Measurements from ENCODE around the gene MYLK. TPM values are rescaled to one million over a fixed set of nuclear protein-coding genes. Genes with fewer than 3 reads are reported as not detected.

The MYLK gene, protein sequence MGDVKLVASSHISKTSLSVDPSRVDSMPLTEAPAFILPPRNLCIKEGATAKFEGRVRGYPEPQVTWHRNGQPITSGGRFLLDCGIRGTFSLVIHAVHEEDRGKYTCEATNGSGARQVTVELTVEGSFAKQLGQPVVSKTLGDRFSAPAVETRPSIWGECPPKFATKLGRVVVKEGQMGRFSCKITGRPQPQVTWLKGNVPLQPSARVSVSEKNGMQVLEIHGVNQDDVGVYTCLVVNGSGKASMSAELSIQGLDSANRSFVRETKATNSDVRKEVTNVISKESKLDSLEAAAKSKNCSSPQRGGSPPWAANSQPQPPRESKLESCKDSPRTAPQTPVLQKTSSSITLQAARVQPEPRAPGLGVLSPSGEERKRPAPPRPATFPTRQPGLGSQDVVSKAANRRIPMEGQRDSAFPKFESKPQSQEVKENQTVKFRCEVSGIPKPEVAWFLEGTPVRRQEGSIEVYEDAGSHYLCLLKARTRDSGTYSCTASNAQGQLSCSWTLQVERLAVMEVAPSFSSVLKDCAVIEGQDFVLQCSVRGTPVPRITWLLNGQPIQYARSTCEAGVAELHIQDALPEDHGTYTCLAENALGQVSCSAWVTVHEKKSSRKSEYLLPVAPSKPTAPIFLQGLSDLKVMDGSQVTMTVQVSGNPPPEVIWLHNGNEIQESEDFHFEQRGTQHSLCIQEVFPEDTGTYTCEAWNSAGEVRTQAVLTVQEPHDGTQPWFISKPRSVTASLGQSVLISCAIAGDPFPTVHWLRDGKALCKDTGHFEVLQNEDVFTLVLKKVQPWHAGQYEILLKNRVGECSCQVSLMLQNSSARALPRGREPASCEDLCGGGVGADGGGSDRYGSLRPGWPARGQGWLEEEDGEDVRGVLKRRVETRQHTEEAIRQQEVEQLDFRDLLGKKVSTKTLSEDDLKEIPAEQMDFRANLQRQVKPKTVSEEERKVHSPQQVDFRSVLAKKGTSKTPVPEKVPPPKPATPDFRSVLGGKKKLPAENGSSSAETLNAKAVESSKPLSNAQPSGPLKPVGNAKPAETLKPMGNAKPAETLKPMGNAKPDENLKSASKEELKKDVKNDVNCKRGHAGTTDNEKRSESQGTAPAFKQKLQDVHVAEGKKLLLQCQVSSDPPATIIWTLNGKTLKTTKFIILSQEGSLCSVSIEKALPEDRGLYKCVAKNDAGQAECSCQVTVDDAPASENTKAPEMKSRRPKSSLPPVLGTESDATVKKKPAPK (N-terminal part only)
- polyA plus RNA-seq, result 1 to 10 TPM in 1 of 3 donors, under 1 TPM in 2; 0.36 to 3.7 (median 0.89) TPM

- peak within 1 kb of the TSS; percentile 48 to 74 (median 70) for H3K4me3 Mint-ChIP-seq
- H3K4me1 Mint-ChIP-seq, result peaks cover 12 to 14% of the 10 kb centered on the region in 2 donors
- peaks cover 0 to 2% (median 0%) of the 10 kb centered on the region in 6 donors for H3K9me3 Mint-ChIP-seq
- H3K27me3 Mint-ChIP-seq (ENCODE audit: low read depth in 3 of 3), result peaks cover 6 to 36% (median 13%) of the 10 kb centered on the region in 3 donors
- peak; percentile 10 to 21 (median 11) for DNase-seq
- no peaks in the 10 kb centered on the region for H3K36me3 Mint-ChIP-seq
- no peak within 1 kb of the TSS for H3K27ac Mint-ChIP-seq
Measured at GRCh38 chr3:123884203-123884831, at the start of gene MYLK. TSS of gene MYLK (minus strand) at chr3:123884332. CDS start at chr3:123793841, 90,491 bp downstream.

- H3K4me1 Mint-ChIP-seq, result no peaks in the 10 kb centered on the region
- no peak overlapping the region for H3K4me3 Mint-ChIP-seq
- DNase-seq, result no peak
- no peaks in the 10 kb centered on the region for H3K9me3 Mint-ChIP-seq
- H3K27me3 Mint-ChIP-seq (ENCODE audit: low read depth in 3 of 3), result peaks cover 0 to 2% (median 0%) of the 10 kb centered on the region in 3 donors
- H3K36me3 Mint-ChIP-seq, result peaks cover 22 to 38% (median 37%) of the 10 kb centered on the region in 3 donors
- H3K27ac Mint-ChIP-seq, result no peak overlapping the region
Measured at GRCh38 chr3:123930445-123930844, 46.3 kb upstream of the MYLK start.

DNA sequence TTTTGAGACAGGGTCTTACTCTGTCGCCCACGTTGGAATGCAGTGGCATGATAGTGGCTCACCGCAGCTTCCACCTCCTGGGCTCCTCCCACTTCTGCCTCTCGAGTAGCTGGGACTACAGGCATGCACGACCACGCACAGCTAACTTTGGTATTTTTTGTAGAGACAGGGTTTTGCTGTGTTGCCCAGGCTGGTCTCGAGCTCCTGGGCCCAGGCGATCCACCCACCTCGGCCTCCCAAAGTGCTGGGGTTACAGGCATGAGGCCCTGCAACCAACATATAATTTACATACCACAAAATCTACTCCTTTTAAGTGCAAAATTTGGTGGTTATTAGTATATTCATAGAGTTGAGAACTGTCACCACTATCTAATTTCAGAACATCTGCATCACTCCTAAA is 45.2 kb upstream of the MYLK start:
- DNase-seq, result no peak
- H3K4me3 Mint-ChIP-seq, result no peak overlapping the region
- H3K27ac Mint-ChIP-seq, result no peak overlapping the region
- H3K9me3 Mint-ChIP-seq, result peaks cover 0 to 6% (median under 1%) of the 10 kb centered on the region in 6 donors
- H3K27me3 Mint-ChIP-seq (ENCODE audit: low read depth in 3 of 3), result peaks cover 0 to 2% (median 0%) of the 10 kb centered on the region in 3 donors
- peaks cover 30 to 47% (median 47%) of the 10 kb centered on the region in 3 donors for H3K36me3 Mint-ChIP-seq
- H3K4me1 Mint-ChIP-seq, result no peaks in the 10 kb centered on the region

- peaks cover 43 to 59% (median 52%) of the 10 kb centered on the region in 3 donors for H3K36me3 Mint-ChIP-seq
Measured at GRCh38 chr3:123926396-123926795, 42.3 kb upstream of the MYLK start.

GRCh38 chr3:123920868-123921267 is 36.7 kb upstream of the MYLK start:
- H3K4me1 Mint-ChIP-seq, result no peaks in the 10 kb centered on the region
- H3K9me3 Mint-ChIP-seq, result peaks cover 21 to 47% (median 35%) of the 10 kb centered on the region in 6 donors
- no peak overlapping the region for H3K27ac Mint-ChIP-seq
- H3K27me3 Mint-ChIP-seq (ENCODE audit: low read depth in 3 of 3), result peaks cover 0 to 2% (median 0%) of the 10 kb centered on the region in 3 donors
- no peak overlapping the region for H3K4me3 Mint-ChIP-seq
- H3K36me3 Mint-ChIP-seq, result peaks cover 58 to 74% (median 72%) of the 10 kb centered on the region in 3 donors
- no peak for DNase-seq

More at GRCh38 chr3:123926396-123926795, 42.3 kb upstream of the MYLK start:
- Mint-ChIP-seq H3K4me3 (no peak overlapping the region), H3K27me3 (ENCODE audit: low read depth in 3 of 3) (peaks cover 0 to 4% (median 0%) of the 10 kb centered on the region in 3 donors), H3K27ac (no peak overlapping the region), H3K9me3 (peaks cover 12 to 28% (median 18%) of the 10 kb centered on the region in 6 donors), H3K4me1 (no peaks in the 10 kb centered on the region)
- DNase-seq, result no peak

GRCh38 chr3:123920383-123920782 is 36.3 kb upstream of the MYLK start:
- Mint-ChIP-seq H3K9me3 (peaks cover 20 to 47% (median 35%) of the 10 kb centered on the region in 6 donors), H3K36me3 (peaks cover 59 to 70% (median 69%) of the 10 kb centered on the region in 3 donors), H3K27ac (no peak overlapping the region)

DNA sequence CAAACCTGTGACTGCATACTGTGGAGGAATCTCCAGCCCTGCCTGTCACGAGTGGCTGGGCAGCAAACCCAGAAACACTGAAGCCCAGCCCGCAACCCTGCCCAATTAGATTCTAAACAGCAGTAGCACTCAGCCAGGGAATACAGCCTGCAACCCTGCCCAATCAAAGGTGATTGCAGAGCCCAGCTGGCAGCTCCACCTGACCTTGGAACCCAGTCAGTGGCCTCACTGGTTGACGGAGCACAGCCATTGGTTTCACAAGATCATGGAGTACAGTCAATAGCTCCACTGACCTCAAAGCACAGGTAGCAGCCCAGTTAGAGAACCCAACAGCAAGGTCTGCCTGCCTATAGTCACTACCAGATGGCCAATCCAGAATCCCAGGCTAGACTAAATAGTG is 35.2 kb upstream of the MYLK start:
- Mint-ChIP-seq H3K4me3 (no peak overlapping the region), H3K27ac (no peak overlapping the region), H3K27me3 (ENCODE audit: low read depth in 3 of 3) (peaks cover 0 to 2% (median 0%) of the 10 kb centered on the region in 3 donors), H3K4me1 (no peaks in the 10 kb centered on the region), H3K9me3 (peaks cover 15 to 46% (median 35%) of the 10 kb centered on the region in 6 donors), H3K36me3 (peaks cover 57 to 67% (median 66%) of the 10 kb centered on the region in 3 donors)
- no peak for DNase-seq

More at GRCh38 chr3:123920383-123920782, 36.3 kb upstream of the MYLK start:
- no peak for DNase-seq
- no peaks in the 10 kb centered on the region for H3K4me1 Mint-ChIP-seq
- H3K27me3 Mint-ChIP-seq (ENCODE audit: low read depth in 3 of 3), result peaks cover 0 to 2% (median 0%) of the 10 kb centered on the region in 3 donors
- no peak overlapping the region for H3K4me3 Mint-ChIP-seq

GRCh38 chr3:123914829-123915228 is 30.7 kb upstream of the MYLK start:
- no peak overlapping the region for H3K27ac Mint-ChIP-seq
- H3K4me3 Mint-ChIP-seq, result no peak overlapping the region
- H3K36me3 Mint-ChIP-seq, result peaks cover 18 to 24% (median 22%) of the 10 kb centered on the region in 3 donors
- no peaks in the 10 kb centered on the region for H3K4me1 Mint-ChIP-seq
- no peaks in the 10 kb centered on the region for H3K27me3 Mint-ChIP-seq (ENCODE audit: low read depth in 3 of 3)
- peaks cover 0 to 4% (median 1%) of the 10 kb centered on the region in 6 donors for H3K9me3 Mint-ChIP-seq
- no peak for DNase-seq

DNA sequence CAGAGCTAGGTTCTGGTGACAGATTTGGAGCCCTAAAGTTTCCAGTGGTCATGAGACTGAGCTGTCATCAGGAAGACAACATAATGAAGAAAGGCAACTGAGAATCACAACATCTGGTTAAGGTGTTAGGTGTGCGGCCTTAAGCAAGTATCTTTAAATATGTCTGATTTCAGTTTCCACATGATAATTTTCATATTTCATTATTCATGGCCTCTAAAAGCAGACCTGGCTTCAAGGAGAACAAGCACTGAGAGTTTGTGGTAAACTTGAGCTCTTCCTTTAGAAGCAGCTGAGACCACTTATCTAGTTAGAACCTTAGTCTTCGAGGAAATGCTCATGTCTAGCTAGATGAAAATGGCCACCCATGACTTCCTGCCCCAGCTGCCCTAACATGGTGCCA is 25.7 kb upstream of the MYLK start:
- DNase-seq, result no peak
- Mint-ChIP-seq H3K9me3 (peaks cover 0 to under 1% (median 0%) of the 10 kb centered on the region in 6 donors), H3K27ac (no peak overlapping the region), H3K4me3 (no peak overlapping the region), H3K27me3 (ENCODE audit: low read depth in 3 of 3) (peaks cover 1 to 10% (median 3%) of the 10 kb centered on the region in 3 donors), H3K4me1 (no peaks in the 10 kb centered on the region), H3K36me3 (peaks cover 0 to 5% (median 4%) of the 10 kb centered on the region in 3 donors)

DNA sequence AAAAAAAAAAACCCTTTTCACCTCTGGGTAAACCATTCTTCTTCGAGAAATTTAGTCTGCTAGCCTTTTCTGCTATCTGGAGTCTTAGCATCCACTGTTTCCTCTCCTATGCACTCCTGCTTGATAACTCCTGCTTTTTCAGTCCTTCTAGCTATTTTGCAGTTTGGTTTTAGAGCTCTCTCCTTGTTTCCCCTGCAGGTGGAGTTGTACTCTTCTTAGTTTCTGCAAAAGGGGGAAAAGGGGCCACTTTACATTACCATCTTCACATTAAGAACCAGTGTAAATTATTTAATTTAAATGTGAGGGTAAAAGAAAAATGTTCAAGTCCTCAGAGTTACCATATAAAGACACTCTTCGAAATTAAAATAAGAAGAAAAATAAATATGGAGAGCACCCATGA is 23.6 kb upstream of the MYLK start:
- H3K4me3 Mint-ChIP-seq, result no peak overlapping the region
- DNase-seq, result no peak
- H3K27ac Mint-ChIP-seq, result no peak overlapping the region
- peaks cover 1 to 11% (median 3%) of the 10 kb centered on the region in 3 donors for H3K27me3 Mint-ChIP-seq (ENCODE audit: low read depth in 3 of 3)
- no peaks in the 10 kb centered on the region for H3K4me1 Mint-ChIP-seq
- peaks cover 0 to 2% (median 0%) of the 10 kb centered on the region in 6 donors for H3K9me3 Mint-ChIP-seq
- peaks cover 0 to 4% (median 0%) of the 10 kb centered on the region in 3 donors for H3K36me3 Mint-ChIP-seq

GRCh38 chr3:123899300-123899865 is 15.3 kb upstream of the MYLK start:
- H3K27me3 Mint-ChIP-seq (ENCODE audit: low read depth in 3 of 3), result peaks cover 0 to 1% (median 0%) of the 10 kb centered on the region in 3 donors
- H3K4me3 Mint-ChIP-seq, result no peak overlapping the region
- peaks cover 0 to 4% (median 0%) of the 10 kb centered on the region in 6 donors for H3K9me3 Mint-ChIP-seq
- no peaks in the 10 kb centered on the region for H3K36me3 Mint-ChIP-seq
- no peaks in the 10 kb centered on the region for H3K4me1 Mint-ChIP-seq
- no peak overlapping the region for H3K27ac Mint-ChIP-seq
- DNase-seq, result no peak

DNA sequence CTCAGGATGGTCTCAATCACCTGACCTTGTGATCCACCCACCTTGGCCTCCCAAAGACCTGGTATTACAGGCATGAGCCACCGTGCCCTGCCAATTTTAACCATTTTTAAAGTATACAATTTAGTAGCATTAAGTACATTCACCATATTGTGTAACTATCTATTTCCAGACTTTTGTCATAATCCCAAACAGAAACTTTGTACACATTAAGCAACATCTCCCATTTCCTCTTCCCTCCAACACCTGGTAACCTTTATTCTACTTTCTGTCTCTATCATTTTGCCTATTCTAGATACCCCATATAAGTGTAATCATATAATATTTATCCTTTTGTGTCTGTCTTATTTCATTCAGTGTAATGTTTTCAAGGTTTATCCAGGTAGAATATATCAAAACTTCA is 8.9 kb upstream of the MYLK start:
- Mint-ChIP-seq H3K27ac (no peak overlapping the region), H3K9me3 (peaks cover 0 to 28% (median 8%) of the 10 kb centered on the region in 6 donors), H3K4me3 (no peak overlapping the region), H3K4me1 (no peaks in the 10 kb centered on the region), H3K36me3 (peaks cover 0 to 6% (median 0%) of the 10 kb centered on the region in 3 donors), H3K27me3 (ENCODE audit: low read depth in 3 of 3) (peaks cover 0 to 2% (median 2%) of the 10 kb centered on the region in 3 donors)
- DNase-seq, result no peak

All from immature natural killer cell (primary cell).